ENCODE results near the gene SAP30BP.

SAP30BP gene

DNA sequence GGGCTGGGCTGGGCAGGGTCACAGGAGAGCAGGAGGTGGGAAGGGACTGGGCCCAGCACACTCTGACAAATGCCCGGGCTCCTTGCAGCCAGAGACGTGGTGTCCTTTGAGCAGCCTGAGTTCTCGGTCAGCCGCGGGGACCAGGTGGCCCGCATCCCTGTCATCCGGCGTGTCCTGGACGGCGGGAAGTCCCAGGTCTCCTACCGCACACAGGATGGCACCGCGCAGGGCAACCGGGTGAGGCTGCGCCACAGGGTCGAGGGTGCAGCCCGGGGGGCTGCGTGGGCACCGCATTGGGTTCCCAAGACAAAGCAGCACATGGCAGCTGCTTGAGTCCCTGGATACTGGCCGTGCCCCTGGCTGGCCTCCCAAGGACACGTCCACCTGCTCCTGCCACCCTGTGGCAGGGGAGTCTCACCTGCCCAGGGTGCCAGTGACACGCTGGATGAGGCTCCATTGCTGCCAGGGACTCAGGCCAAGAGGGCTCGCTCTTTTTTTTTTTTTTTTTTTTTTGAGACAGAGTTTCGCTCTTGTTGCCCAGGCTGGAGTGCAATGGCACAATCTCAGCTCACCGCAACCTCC is 76.6 kb downstream of the SAP30BP start:
- no peak for DNase-seq

DNA sequence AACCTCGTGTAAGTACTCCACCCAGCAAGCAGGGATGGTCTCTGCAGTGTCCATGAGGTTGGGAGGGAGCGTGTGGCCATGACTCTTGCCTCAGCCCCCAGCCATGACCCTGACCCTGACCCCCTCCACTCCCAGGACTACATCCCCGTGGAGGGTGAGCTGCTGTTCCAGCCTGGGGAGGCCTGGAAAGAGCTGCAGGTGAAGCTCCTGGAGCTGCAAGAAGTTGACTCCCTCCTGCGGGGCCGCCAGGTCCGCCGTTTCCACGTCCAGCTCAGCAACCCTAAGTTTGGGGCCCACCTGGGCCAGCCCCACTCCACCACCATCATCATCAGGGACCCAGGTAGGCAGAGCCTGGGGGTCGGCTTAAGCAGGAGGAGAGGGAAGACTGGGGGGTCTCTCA is 81.6 kb downstream of the SAP30BP start:
- DNase-seq: no peak

DNA sequence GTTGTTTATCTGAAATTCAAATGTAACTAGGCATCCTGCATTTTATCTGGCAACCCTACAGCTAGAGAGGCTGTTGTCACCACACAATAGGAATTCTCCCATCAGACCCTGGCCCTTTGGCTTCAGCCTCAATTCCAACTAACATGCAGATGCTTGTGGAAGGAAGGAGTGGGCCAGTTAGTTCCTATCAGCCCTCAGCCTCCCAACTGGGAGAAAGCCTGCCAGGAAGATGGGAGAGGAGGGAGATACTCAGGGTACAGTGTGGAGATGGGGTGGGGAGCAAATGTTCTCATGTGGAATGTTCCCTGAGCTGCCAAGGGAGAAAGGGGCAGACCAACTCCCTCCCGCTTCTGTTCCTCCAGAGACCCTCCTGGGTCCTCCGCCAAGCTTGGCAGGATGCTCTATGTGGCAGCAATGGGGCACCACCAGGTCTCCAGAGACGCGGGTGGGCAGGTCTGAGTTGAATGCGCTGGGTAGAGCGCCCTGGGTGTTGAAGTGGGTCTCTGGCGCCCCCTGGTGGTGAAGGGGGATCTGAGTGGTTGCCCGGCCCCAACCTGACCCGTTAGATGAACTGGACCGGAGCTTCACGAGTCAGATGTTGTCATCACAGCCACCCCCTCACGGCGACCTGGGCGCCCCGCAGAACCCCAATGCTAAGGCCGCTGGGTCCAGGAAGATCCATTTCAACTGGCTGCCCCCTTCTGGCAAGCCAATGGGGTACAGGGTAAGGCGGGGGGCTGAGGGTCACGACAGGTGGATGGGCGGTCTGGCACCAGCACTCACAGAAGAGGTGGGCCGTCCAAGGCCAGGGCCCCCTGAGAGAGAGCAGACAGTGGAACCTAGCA is 82.6 kb downstream of the SAP30BP start:
- DNase-seq: peak; percentile 62

DNA sequence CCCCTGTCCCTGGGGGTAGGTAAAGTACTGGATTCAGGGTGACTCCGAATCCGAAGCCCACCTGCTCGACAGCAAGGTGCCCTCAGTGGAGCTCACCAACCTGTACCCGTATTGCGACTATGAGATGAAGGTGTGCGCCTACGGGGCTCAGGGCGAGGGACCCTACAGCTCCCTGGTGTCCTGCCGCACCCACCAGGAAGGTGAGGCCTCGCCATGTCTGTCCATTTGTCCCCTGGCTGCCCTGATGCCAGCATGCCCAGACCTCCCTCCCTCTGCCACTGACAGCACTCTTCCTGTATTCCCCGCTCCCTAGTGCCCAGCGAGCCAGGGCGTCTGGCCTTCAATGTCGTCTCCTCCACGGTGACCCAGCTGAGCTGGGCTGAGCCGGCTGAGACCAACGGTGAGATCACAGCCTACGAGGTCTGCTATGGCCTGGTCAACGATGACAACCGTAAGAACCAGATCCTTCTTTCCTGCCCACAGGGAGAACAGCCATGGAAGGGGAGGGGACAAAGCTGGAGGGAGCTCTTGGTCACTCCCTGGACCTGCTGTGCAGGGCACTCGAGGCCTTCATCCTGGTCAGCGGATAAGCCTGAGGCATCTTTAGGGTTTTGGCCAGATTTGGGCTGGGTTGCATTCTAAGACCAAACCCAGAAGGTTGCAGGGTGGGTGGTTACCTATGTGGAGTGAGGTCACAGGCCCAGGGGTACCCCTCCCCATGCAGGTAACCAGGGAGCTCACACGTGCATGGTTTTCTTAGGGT is 83.7 kb downstream of the SAP30BP start:
- DNase-seq: no peak

DNA sequence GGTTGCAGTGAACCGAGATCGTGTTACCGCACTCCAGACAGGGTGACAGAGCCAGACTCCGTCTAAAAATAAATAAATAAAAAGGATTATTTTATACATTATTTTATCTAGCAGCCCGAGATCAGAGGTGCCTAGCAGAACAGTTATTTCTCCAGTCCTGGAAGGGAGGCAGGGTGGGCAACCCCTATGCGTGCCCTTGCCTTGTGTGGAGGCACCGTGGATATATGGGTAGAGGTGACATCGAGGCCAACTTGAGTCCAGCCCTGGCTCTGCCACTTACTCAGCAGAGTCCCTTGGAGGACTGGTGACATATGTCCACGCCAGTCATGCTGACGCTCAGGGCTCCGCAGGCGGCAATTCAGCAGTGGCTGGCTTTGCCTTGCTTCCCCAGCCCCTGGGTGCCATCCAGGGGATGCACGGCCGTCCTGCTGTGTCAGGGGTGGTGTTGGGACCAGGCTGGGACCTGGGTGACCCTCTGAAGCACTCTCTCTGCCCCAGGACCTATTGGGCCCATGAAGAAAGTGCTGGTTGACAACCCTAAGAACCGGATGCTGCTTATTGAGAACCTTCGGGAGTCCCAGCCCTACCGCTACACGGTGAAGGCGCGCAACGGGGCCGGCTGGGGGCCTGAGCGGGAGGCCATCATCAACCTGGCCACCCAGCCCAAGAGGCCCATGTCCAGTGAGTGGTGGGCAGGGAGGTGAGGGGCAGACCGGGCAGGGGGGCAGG is 84.7 kb downstream of the SAP30BP start:
- DNase-seq: no peak

DNA sequence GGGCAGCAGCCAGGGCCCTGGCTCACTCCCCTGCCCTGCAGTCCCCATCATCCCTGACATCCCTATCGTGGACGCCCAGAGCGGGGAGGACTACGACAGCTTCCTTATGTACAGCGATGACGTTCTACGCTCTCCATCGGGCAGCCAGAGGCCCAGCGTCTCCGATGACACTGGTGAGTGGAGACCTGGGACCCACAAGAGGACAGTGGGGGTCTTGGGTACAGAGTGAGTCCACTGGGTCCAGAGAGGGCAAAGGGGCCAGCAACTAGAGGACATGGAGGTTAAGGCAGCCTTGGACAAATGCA is 85.2 kb downstream of the SAP30BP start:
- DNase-seq: no peak

DNA sequence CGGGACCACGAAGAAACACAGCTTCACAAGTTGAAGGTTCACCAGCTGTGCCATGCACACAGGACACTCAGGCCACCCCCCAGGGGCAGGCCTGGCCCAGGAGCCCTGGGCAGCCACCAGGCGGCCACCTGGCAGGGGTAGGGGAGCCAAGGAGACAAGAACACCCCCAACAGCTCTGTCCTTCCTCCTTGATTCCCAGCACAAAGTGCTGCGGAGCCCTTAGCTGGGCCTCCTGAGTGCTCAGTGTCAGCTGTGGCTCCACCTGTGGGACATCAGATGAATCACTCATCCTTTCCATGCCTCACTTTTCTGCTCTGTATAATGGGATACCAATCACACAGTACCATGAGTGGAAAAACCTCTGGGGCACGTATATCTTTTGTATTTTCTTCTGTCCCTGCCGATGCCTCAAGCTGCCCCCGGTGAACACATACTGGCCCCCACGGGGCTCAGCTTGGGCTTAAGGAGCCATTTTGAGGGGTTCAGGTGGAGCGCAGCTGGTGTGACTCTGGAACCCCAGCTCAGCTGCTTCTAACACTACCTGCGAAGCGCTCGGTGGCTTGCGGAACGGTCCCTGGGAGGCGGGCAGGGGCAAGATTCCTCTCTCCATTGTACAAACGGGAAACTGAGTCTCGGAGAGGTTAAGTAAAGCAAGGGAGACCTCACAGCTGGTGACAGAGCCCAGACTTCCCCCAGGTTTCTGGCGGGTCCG is 85.8 kb downstream of the SAP30BP start:
- no peak for DNase-seq

DNA sequence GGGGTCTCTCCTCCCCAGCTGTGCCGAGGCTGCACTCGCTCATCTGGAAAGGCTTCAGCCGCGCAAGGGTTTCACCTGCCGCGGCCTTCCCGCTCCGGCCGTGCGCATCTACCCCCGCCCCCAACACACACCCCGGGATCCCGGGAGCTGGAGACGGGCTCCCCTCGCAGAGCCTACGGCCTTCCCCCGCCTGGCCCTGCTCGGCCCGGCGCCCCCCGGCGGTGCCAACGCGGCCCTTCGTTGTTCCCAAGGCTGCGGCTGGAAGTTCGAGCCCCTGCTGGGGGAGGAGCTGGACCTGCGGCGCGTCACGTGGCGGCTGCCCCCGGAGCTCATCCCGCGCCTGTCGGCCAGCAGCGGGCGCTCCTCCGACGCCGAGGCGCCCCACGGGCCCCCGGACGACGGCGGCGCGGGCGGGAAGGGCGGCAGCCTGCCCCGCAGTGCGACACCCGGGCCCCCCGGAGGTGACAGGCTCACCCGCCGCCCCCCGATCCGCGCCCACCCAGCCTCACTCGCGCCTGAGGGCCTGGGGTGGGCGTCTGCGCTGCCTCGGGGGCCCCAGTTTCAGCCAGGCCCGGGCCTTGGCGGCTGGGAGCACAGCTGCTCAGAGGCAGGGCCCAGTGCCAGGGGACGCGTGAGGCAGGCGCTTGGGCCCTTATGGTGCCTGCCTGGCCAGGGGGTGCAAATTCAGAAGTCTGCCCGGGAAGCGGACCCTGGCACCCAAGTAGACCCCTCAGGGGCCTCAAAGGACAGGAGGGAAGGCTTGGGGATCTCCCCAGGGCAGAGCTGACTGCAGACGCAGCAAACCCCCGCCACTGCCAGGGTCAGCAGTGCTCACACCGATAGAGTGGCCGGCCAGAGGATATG is 86.6 kb downstream of the SAP30BP start:
- peak; percentile 59 for DNase-seq

DNA sequence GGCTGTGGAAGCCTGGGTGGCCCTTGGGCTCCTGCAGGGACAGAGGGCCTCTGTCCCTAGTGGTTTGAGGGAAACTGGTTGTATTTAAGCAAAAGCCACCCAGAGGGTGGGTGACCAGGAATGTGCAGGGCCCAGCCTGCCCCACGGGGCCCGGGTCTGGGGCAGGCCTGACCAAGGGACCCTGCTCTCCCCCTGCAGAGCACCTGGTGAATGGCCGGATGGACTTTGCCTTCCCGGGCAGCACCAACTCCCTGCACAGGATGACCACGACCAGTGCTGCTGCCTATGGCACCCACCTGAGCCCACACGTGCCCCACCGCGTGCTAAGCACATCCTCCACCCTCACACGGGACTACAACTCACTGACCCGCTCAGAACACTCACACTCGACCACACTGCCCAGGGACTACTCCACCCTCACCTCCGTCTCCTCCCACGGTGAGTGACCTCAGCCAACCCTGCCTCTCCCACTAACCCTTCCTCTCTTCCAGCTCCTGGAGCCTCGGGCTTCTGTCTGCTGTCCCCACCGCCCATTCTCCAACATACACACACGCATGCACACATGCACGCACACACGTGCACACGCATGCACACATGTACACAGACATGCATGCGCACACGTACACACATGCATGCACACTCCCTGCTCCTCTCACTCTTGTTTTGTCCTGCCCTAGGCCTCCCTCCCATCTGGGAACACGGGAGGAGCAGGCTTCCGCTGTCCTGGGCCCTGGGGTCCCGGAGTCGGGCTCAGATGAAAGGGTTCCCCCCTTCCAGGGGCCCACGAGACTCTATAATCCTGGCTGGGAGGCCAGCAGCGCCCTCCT is 87.5 kb downstream of the SAP30BP start:
- DNase-seq: no peak

DNA sequence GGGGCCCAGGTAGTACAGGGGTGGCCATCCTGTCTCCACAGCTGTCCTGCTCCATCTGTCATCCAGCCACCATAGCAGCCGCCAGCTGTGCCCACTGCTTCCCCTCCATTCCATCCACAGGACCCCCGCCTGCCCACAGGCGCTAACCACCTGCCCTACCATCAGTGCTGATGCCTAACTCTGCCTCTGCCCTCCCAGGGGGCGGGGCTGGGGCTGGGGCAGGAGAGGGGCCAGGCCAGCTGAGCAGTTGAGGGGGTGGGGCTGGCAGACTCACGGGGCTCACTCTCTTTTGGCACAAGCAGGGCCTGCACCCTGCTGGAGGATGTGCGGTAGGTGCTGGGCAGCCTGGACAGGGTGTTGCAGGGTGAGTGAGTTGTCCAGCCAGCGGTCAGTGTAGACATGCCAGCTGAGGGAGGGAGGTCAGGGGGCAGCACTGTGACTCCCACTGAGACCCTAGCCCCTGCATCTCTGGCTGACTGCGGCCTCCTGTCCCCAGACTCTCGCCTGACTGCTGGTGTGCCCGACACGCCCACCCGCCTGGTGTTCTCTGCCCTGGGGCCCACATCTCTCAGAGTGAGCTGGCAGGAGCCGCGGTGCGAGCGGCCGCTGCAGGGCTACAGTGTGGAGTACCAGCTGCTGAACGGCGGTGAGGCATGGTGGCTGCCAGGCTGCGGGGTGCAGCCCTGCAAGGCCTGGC is 88.2 kb downstream of the SAP30BP start:
- DNase-seq: peak; percentile 86

DNA sequence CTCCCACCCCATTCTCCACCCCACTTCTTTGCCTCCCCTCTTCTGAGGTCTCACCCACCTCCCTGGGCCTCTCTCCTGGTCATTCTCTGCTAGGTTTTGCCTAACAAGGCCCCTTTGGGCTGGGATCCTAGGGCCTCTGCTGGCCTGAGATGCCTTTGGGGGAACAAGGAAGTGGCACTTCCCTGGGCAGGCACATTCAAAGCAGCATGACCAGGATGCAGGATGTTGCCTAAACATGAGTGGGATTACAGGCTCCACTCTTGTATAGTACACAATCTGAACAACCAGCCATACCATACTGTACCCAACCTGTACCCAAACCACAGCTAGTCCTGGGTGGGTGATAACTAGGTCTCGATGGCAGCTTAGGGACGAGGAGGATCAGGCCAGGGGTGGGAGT is 88.9 kb downstream of the SAP30BP start:
- DNase-seq: no peak

DNA sequence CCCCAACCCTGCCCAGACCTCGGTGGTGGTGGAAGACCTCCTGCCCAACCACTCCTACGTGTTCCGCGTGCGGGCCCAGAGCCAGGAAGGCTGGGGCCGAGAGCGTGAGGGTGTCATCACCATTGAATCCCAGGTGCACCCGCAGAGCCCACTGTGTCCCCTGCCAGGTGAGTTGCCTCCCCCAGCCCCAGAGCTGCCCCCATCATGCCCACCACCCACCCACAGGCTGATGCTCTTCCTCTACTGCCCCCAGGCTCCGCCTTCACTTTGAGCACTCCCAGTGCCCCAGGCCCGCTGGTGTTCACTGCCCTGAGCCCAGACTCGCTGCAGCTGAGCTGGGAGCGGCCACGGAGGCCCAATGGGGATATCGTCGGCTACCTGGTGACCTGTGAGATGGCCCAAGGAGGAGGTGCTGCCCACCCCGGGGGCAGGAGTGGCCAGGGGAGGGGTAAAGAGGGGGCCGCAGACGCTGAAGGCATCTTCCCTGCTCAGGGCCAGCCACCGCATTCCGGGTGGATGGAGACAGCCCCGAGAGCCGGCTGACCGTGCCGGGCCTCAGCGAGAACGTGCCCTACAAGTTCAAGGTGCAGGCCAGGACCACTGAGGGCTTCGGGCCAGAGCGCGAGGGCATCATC is 89.4 kb downstream of the SAP30BP start:
- DNase-seq: no peak

DNA sequence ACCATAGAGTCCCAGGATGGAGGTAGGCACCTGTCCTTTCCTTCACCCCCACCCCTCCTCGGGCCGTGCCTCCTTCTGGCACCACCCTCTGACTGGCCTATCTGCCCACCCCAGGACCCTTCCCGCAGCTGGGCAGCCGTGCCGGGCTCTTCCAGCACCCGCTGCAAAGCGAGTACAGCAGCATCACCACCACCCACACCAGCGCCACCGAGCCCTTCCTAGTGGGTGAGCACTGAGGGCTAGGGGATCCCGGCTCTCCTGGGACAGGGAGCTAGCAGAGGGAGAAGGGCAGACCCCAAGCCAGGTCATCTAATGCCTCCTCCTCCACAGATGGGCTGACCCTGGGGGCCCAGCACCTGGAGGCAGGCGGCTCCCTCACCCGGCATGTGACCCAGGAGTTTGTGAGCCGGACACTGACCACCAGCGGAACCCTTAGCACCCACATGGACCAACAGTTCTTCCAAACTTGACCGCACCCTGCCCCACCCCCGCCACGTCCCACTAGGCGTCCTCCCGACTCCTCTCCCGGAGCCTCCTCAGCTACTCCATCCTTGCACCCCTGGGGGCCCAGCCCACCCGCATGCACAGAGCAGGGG is 90.0 kb downstream of the SAP30BP start:
- DNase-seq: no peak
